GM19193 (cell line): ENCODE results near the gene RAB31.

ENCODE experiments used
- POLR2A ChIP-seq: IDR thresholded peaks from 4 replicates; pipeline ENCODE4 v1.6.1; 2011; ENCODE audit not compliant: insufficient read depth, insufficient read length; ENCODE audit errors: extremely low read depth

The RAB31 gene

DNA sequence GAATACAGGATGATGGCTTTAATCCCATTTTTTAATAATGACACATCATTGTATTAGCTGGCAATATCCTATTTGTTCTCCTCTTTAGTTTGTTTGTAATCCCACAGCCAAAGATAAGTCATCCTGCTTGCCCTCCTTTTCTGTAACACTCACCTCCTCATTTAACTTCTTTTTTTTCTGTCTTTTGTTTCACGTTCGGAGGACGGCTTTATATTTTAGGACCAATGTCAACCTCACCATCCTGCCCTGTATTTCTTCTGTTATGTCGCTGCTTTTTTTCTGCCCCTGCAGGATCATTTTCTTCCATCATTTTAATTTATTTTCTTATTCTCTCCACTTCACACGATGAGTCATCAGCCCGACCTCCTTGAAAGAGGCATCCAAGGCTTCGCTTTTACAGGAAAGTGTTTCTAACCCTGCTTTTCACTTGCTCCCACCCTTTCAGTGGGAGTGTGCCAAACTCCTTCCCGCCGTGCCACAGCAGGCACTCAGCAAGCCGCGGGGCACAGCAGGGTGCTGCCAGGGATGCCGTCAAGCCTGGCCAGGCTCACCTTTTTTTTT is 11.4 kb downstream of the RAB31 start:
- TF ChIP-seq POLR2A, result no peak

GRCh38 chr18:9720327-9720726 is 12.2 kb downstream of the RAB31 start:
- TF ChIP-seq POLR2A, result no peak

GRCh38 chr18:9721893-9722550 is 13.9 kb downstream of the RAB31 start:
- TF ChIP-seq POLR2A, result no peak

- no peak for TF ChIP-seq POLR2A
These were observed 14.6 kb downstream of the RAB31 start for GRCh38 chr18:9722691-9723090.

- no peak for TF ChIP-seq POLR2A
These were observed 16.9 kb downstream of the RAB31 start for GRCh38 chr18:9724797-9725585.

GRCh38 chr18:9726175-9726574 is 18.1 kb downstream of the RAB31 start:
- no peak for TF ChIP-seq POLR2A

- TF ChIP-seq POLR2A, result no peak
These were observed 18.8 kb downstream of the RAB31 start for GRCh38 chr18:9726936-9727335.

DNA sequence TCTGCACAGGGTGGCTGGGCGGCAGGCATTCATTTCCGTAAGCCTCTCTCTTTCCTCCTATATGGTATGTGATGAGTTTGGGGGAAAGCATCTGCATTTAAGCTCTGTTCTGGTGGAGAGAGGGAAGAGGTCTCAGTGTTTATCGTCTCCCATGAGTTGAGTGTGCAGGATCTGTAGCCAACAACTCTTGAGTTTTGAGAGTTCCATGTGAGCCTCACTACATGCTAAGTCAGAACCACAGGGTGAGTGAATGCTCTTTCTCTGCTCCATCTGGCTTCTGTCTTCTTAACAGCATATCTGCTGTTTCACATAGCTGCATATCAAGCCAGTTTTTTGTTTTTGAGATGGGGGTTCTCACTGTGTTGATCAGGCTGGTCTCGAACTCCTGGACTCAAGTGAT is 22.7 kb downstream of the RAB31 start:
- TF ChIP-seq POLR2A, result no peak

- no peak for TF ChIP-seq POLR2A
These were observed 23.3 kb downstream of the RAB31 start for GRCh38 chr18:9731380-9731779.

DNA sequence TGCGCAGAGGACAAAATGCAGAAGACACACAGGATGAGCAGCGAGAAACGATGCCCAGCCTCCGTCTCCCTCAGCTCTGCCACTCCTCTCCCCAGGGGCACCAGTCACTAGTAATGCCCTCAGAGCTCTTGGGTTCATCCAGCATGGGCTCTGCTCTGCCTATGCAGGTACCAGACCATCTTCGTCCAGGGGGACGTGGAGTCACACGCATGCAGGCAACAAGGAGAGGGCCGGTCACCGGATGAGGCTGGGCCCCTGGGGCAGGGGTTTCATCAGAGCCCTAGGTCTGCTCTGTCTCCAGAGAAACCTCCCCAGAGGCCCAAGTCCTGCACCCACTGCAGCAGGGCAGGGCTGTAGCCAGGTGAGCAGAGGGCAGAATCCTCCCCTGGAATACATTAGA is 23.9 kb downstream of the RAB31 start:
- TF ChIP-seq POLR2A, result no peak

GRCh38 chr18:9734189-9734588 is 26.1 kb downstream of the RAB31 start:
- no peak for TF ChIP-seq POLR2A

GRCh38 chr18:9735238-9735637 is 27.1 kb downstream of the RAB31 start:
- TF ChIP-seq POLR2A, result no peak

- no peak for TF ChIP-seq POLR2A
These were observed 27.8 kb downstream of the RAB31 start for GRCh38 chr18:9735879-9736278.

GRCh38 chr18:9736286-9736835 is 28.3 kb downstream of the RAB31 start:
- no peak for TF ChIP-seq POLR2A

DNA sequence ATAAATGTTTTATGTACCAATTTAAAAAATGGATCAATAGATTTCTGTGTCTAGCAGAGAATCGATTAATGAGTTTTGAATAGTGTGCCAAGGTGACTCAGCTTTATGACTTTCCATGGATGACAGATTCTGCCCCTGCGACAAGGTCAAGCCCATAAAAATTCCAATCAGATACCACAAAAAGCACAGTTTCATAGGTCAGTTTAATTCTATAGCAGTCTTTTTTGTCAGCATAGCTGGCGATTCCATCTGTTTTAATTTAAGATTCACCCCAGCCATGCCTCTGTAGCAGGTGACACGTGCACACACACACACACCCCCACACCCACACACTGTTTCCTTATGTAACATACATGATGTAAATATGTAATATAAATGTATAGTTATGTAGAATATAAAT is 28.9 kb downstream of the RAB31 start:
- no peak for TF ChIP-seq POLR2A
